OCI-LY1 (cell line): ENCODE data around the gene ZNF212.

ENCODE experiments used
- H2AFZ ChIP-seq: fragments of 200-600 bp; sonication (generic), shearing (Covaris generic); 2 replicates; pipeline ENCODE4 v1.6.0; 2014; ENCODE audit warnings: antibody characterized with exemption, mild to moderate bottlenecking, low read length
- H3F3A ChIP-seq: fragments of 200-600 bp; sonication (generic), shearing (Covaris generic); 2 replicates; pipeline ENCODE4 v1.6.0; 2014; ENCODE audit warnings: mild to moderate bottlenecking, antibody characterized with exemption, low read length, moderate library complexity; ENCODE audit not compliant: insufficient read depth
- H3K27ac ChIP-seq: fragments of 200-600 bp; sonication (generic); 2 replicates; pipeline ENCODE4 v1.5.1; 2014; ENCODE audit warnings: low read length, mixed run types, mild to moderate bottlenecking, low read depth; ENCODE audit not compliant: poor library complexity, severe bottlenecking
- H3K27me3 ChIP-seq: fragments of 200-600 bp; sonication (generic); 2 replicates; pipeline ENCODE4 v1.6.0; 2014; ENCODE audit warnings: antibody characterized with exemption, mild to moderate bottlenecking, low read length, moderate library complexity; ENCODE audit not compliant: insufficient read depth
- H3K36me3 ChIP-seq: fragments of 200-600 bp; sonication (generic); 2 replicates; pipeline ENCODE4 v1.6.1; 2014; ENCODE audit warnings: mild to moderate bottlenecking, antibody characterized with exemption, low read length, moderate library complexity, mixed read lengths; ENCODE audit not compliant: insufficient read depth
- H3K4me1 ChIP-seq: fragments of 200-600 bp; sonication (generic); 2 replicates; pipeline ENCODE4 v1.5.1; 2014; ENCODE audit warnings: mild to moderate bottlenecking, low read length, moderate library complexity; ENCODE audit not compliant: insufficient read depth, severe bottlenecking
- H3K4me2 ChIP-seq: fragments of 200-600 bp; sonication (generic), shearing (Covaris generic); 2 replicates; pipeline ENCODE4 v1.6.1; 2014; ENCODE audit warnings: low read length
- H3K4me3 ChIP-seq: fragments of 200-600 bp; sonication (generic); 2 replicates; pipeline ENCODE4 v1.5.1; 2014; ENCODE audit warnings: low read length, low read depth, mild to moderate bottlenecking, mixed read lengths; ENCODE audit not compliant: poor library complexity, severe bottlenecking
- H3K79me2 ChIP-seq: fragments of 200-600 bp; shearing (Covaris generic); 2 replicates; pipeline ENCODE4 v1.6.1; 2016; ENCODE audit warnings: mixed run types, low read length, mixed read lengths; ENCODE audit not compliant: insufficient read depth
- H3K9ac ChIP-seq: fragments of 200-600 bp; sonication (generic), shearing (Covaris generic); 2 replicates; pipeline ENCODE4 v1.6.1; 2014; ENCODE audit warnings: mild to moderate bottlenecking, low read length, mixed read lengths
- H3K9me2 ChIP-seq: fragments of 200-600 bp; sonication (generic), shearing (Covaris generic); 2 replicates; pipeline ENCODE4 v1.6.1; 2014; ENCODE audit warnings: low read depth, mild to moderate bottlenecking, low read length, mixed read lengths
- H3K9me3 ChIP-seq: fragments of 200-600 bp; shearing (Covaris generic); 2 replicates; pipeline ENCODE4 v1.6.1; 2014; ENCODE audit warnings: low read length, mixed read lengths
- H4K20me1 ChIP-seq: fragments of 200-600 bp; sonication (generic), shearing (Covaris generic); 2 replicates; pipeline ENCODE4 v1.6.0; 2016; ENCODE audit warnings: mild to moderate bottlenecking, low read length; ENCODE audit not compliant: insufficient read depth
- CTCF ChIP-seq: fragments of 200-600 bp; sonication (generic), shearing (Covaris generic); IDR thresholded peaks from 2 replicates; pipeline ENCODE4 v1.5.1; 2017; ENCODE audit warnings: mild to moderate bottlenecking, antibody characterized with exemption, low read length, moderate library complexity, mixed read lengths
- EZH2 ChIP-seq: fragments of 200-600 bp; sonication (generic), shearing (Covaris generic); IDR thresholded peaks from 2 replicates; pipeline ENCODE4 v1.8.0; 2017; ENCODE audit warnings: borderline replicate concordance, mixed run types, mild to moderate bottlenecking, antibody characterized with exemption, low read length, moderate library complexity, mixed read lengths

The ZNF212 gene

GRCh38 chr7:149284850-149285585 lies 45.6 kb downstream of the ZNF212 start:
- no peaks in the 10 kb centered on the region for H3K9me3 ChIP-seq
- H3K27me3 ChIP-seq = no peaks in the 10 kb centered on the region
- H3F3A ChIP-seq = no peaks in the 10 kb centered on the region
- H3K4me2 ChIP-seq = peak overlapping the region; percentile 82
- H3K79me2 ChIP-seq = no peaks in the 10 kb centered on the region
- H3K27ac ChIP-seq = peak overlapping the region; percentile 78
- H3K4me1 ChIP-seq = peaks cover 34% of the 10 kb centered on the region
- no peaks in the 10 kb centered on the region for H4K20me1 ChIP-seq
- no peak overlapping the region for H2AFZ ChIP-seq
- peak overlapping the region; percentile 64 for H3K4me3 ChIP-seq
- H3K36me3 ChIP-seq = peaks cover 18% of the 10 kb centered on the region
- no peaks in the 10 kb centered on the region for H3K9me2 ChIP-seq
- TF ChIP-seq CTCF (peak; percentile 55), EZH2 (no peak)
- peak overlapping the region; percentile 56 for H3K9ac ChIP-seq

- Histone ChIP-seq H3K36me3 (peaks cover 18% of the 10 kb centered on the region), H3F3A (no peaks in the 10 kb centered on the region), H3K27me3 (no peaks in the 10 kb centered on the region), H3K27ac (no peak overlapping the region), H2AFZ (no peak overlapping the region), H3K9ac (peak overlapping the region; percentile 56), H3K79me2 (no peaks in the 10 kb centered on the region), H3K4me3 (peak overlapping the region; percentile 64), H3K4me2 (peak overlapping the region; percentile 82), H3K9me3 (no peaks in the 10 kb centered on the region), H3K9me2 (no peaks in the 10 kb centered on the region), H3K4me1 (peaks cover 37% of the 10 kb centered on the region), H4K20me1 (no peaks in the 10 kb centered on the region)
- no peak for TF ChIP-seq CTCF
Measured at GRCh38 chr7:149285603-149286002, 46.2 kb downstream of the ZNF212 start.

GRCh38 chr7:149286811-149287400 lies 47.5 kb downstream of the ZNF212 start:
- H3K9ac ChIP-seq = no peak overlapping the region
- H3K27ac ChIP-seq = no peak overlapping the region
- no peak overlapping the region for H2AFZ ChIP-seq
- no peaks in the 10 kb centered on the region for H3F3A ChIP-seq
- no peaks in the 10 kb centered on the region for H3K9me3 ChIP-seq
- H3K27me3 ChIP-seq = no peaks in the 10 kb centered on the region
- no peaks in the 10 kb centered on the region for H3K9me2 ChIP-seq
- peaks cover 49% of the 10 kb centered on the region for H3K4me1 ChIP-seq
- no peak overlapping the region for H3K4me2 ChIP-seq
- H3K79me2 ChIP-seq = no peaks in the 10 kb centered on the region
- TF ChIP-seq EZH2 (no peak), CTCF (no peak)
- H3K36me3 ChIP-seq = peaks cover 9% of the 10 kb centered on the region; the same call in 1 of the 2 replicates
- H4K20me1 ChIP-seq = no peaks in the 10 kb centered on the region
- no peak overlapping the region for H3K4me3 ChIP-seq
